Keratinocyte (primary cell): ENCODE results near the gene NPTX1. TPM values are rescaled to one million over a fixed set of nuclear protein-coding genes. Genes with fewer than 3 reads are reported as not detected.
"Not testable (repeated sequence)": the region's sequence is repeated elsewhere in the genome, so short reads cannot be mapped to it uniquely, and the experiment has no call there.

ENCODE experiments used
- DNase-seq: peaks from one replicate; pipeline ENCODE4 v3.0.0-alpha.2; 2011; ENCODE audit warnings: low read depth, missing footprints, low spot score
- FAIRE-seq: peaks from 2 replicates; lab custom pipeline; 2011; peaks lifted over from hg19 to GRCh38; lab: Jason Lieb, UNC
- H2AFZ ChIP-seq: 2 replicates; pipeline ENCODE4 v1.6.0; 2012; ENCODE audit warnings: low read length, control low read depth, inconsistent platforms; ENCODE audit not compliant: control insufficient read depth
- H3K27ac ChIP-seq: 2 replicates; pipeline ENCODE4 v1.5.1; 2011; ENCODE audit warnings: low read length; ENCODE audit not compliant: control insufficient read depth, insufficient read depth
- H3K27me3 ChIP-seq: 3 replicates; pipeline ENCODE4 v1.6.0; 2011; ENCODE audit warnings: low read length; ENCODE audit not compliant: control insufficient read depth, insufficient read depth; ENCODE audit errors: extremely low read depth
- H3K36me3 ChIP-seq, 2 experiments: 2 replicates in 1 of 2; 3 replicates in 1 of 2; pipeline ENCODE4 v1.5.1; 2011; ENCODE audit warnings: low read length in 2 of 2, mild to moderate bottlenecking in 1 of 2; ENCODE audit not compliant: control insufficient read depth in 2 of 2, insufficient read depth in 2 of 2; ENCODE audit errors: extremely low read depth in 1 of 2
- H3K4me1 ChIP-seq: 3 replicates; pipeline ENCODE4 v1.5.1; 2011; ENCODE audit warnings: low read length; ENCODE audit not compliant: control insufficient read depth, insufficient read depth; ENCODE audit errors: extremely low read depth
- H3K4me2 ChIP-seq: 3 replicates; pipeline ENCODE4 v1.6.0; 2011; ENCODE audit warnings: low read depth, low read length; ENCODE audit not compliant: control insufficient read depth, insufficient read depth; ENCODE audit errors: extremely low read depth
- H3K4me3 ChIP-seq, 3 experiments: fragments of 200-600 bp in 1 of 3; sonication (generic) in 1 of 3; 2 replicates in 2 of 3; 3 replicates in 1 of 3; pipeline ENCODE4 v1.5.1; 2011 to 2016; ENCODE audit warnings: low read length in 3 of 3, mild to moderate bottlenecking in 3 of 3, control low read depth in 2 of 3, inconsistent platforms in 1 of 3, low read depth in 1 of 3, mixed read lengths in 1 of 3, mixed run types in 1 of 3, moderate library complexity in 1 of 3; ENCODE audit not compliant: control insufficient read depth in 2 of 3, insufficient read depth in 2 of 3; ENCODE audit errors: extremely low read depth in 1 of 3
- H3K79me2 ChIP-seq: 2 replicates; pipeline ENCODE4 v1.6.0; 2012; ENCODE audit warnings: low read length; ENCODE audit not compliant: control insufficient read depth, insufficient read depth
- H3K9ac ChIP-seq: 3 replicates; pipeline ENCODE4 v1.6.0; 2011; ENCODE audit warnings: low read length; ENCODE audit not compliant: control insufficient read depth, insufficient read depth; ENCODE audit errors: extremely low read depth
- H3K9me1 ChIP-seq: 3 replicates; pipeline ENCODE4 v1.6.0; 2011; ENCODE audit warnings: low read length; ENCODE audit not compliant: control insufficient read depth, insufficient read depth; ENCODE audit errors: extremely low read depth
- H3K9me3 ChIP-seq: 2 replicates; pipeline ENCODE4 v1.5.1; 2012; ENCODE audit warnings: low read depth, low read length; ENCODE audit not compliant: control insufficient read depth
- H4K20me1 ChIP-seq: 3 replicates; pipeline ENCODE4 v1.6.0; 2011; ENCODE audit warnings: low read length; ENCODE audit not compliant: control insufficient read depth, insufficient read depth; ENCODE audit errors: extremely low read depth
- CTCF ChIP-seq, 3 experiments: IDR thresholded peaks in 1 of 3; conservative IDR thresholded peaks in 1 of 3; optimal IDR thresholded peaks in 1 of 3; 2 replicates in 2 of 3; 3 replicates in 1 of 3; pipeline versions ENCODE3 to v1.5.1; 2011; ENCODE audit warnings: low read length in 3 of 3, mild to moderate bottlenecking in 3 of 3, moderate library complexity in 2 of 3, control low read depth in 1 of 3, inconsistent platforms in 1 of 3; ENCODE audit not compliant: insufficient read depth in 2 of 3; ENCODE audit errors: extremely low read depth in 1 of 3
- EZH2 ChIP-seq: IDR thresholded peaks from one replicate; pipeline ENCODE4 v1.6.1; 2012; ENCODE audit warnings: inconsistent platforms, mild to moderate bottlenecking, low read length, moderate library complexity
- dilution Hi-C: fragments of 300-500 bp; cut with MboI; formaldehyde crosslinking; loops from one replicate; pipeline ENCODE4 v1.7.0; 2020; ENCODE audit warnings: low sequenced_read_pairs; ENCODE audit not compliant: extremely low pct_ligation_motif_present
- polyA plus RNA-seq, 5 experiments: library from polyadenylated mRNA; depleted of rRNA in 3 of 5; stranded (reverse) in 3 of 5; stranded (forward) in 1 of 5; unstranded in 1 of 5; fragments of >200 nt; gene quantifications; 1 replicate in 1 of 5; 2 replicates in 3 of 5; 3 replicates in 1 of 5; pipeline versions ENCODE4 v1.2.1 to v1.2.3, GENCODE V29; 2011 to 2012; ENCODE audit warnings: missing spikeins in 2 of 5, low read depth in 1 of 5, low replicate concordance in 1 of 5

Gene NPTX1
- polyA plus RNA-seq, 1 donor (not counting 4 experiments of a cell fraction or from before 2014, with no cell fraction given) = 0.03 TPM

DNA sequence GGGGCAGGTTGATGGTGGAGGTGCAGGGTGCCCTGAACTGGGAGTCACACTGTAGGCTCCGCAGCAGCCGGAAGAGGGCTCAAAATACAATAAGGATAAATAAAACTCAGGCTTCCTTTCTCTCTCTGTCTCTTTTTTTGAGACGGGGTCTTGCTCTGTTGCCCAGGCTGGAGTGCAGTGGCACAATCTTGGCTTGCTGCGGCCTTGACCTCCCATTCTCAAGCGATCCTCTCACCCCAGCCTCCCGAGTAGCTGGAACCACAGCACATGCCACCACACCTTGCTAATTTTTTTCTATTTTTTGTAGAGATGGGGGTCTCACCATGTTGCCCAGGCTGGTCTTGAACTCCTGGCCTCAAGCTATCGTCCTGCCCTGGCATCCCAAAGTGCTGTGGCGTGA, 32.9 kb upstream of the NPTX1 start:
- no peak overlapping the region for H3K4me2 ChIP-seq
- H3K9me1 ChIP-seq = no peaks in the 10 kb centered on the region
- no peak for DNase-seq
- H3K4me3 ChIP-seq = no peak overlapping the region
- no peaks in the 10 kb centered on the region for H3K9me3 ChIP-seq
- no peak for FAIRE-seq
- H3K27me3 ChIP-seq = peaks cover 10% of the 10 kb centered on the region
- H4K20me1 ChIP-seq = no peaks in the 10 kb centered on the region
- H3K4me1 ChIP-seq = peaks cover 2% of the 10 kb centered on the region
- H3K79me2 ChIP-seq = no peaks in the 10 kb centered on the region
- no peak overlapping the region for H2AFZ ChIP-seq
- dilution Hi-C loops = no loop called here
- no peak overlapping the region for H3K9ac ChIP-seq
- no peak overlapping the region for H3K27ac ChIP-seq
- no peaks in the 10 kb centered on the region for H3K36me3 ChIP-seq
- no peak for TF ChIP-seq EZH2

DNA sequence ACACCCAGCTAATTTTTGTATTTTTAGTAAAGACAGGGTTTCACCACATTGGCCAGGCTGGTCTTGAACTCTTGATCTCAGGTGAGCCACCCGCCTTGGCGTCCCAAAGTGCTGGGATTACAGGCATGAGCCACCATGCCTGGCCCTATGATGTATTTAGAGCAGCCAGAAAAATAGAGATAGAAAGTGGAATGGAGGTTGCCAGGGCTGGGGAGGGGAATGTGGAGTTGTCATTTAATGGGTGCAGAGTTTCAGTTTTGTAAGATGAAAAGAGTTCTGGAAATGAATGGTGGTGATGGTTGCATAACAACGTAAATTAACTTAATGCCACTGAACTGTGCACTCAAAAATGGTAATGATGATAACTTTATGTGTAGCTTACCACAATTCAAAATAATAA, 31.6 kb upstream of the NPTX1 start:
- Histone ChIP-seq H3K9me3 (no peaks in the 10 kb centered on the region), H3K27me3 (peaks cover 10% of the 10 kb centered on the region), H3K9ac (no peak overlapping the region), H3K27ac (no peak overlapping the region), H3K9me1 (no peaks in the 10 kb centered on the region), H3K4me1 (peaks cover 2% of the 10 kb centered on the region), H3K79me2 (no peaks in the 10 kb centered on the region), H3K4me3 (no peak overlapping the region), H3K4me2 (no peak overlapping the region), H4K20me1 (no peaks in the 10 kb centered on the region), H3K36me3 (no peaks in the 10 kb centered on the region), H2AFZ (no peak overlapping the region)
- DNase-seq (no peak), FAIRE-seq (no peak)
- TF ChIP-seq EZH2 (no peak), CTCF (optimal IDR thresholded peaks at IDR 0.05 in 1 of 3, IDR thresholded peaks at IDR 0.05 in 1 of 3, conservative IDR thresholded peaks at IDR 0.05 in 1 of 3; ENCODE audit: extremely low read depth in 1 of 3, insufficient read depth in 2 of 3, low read length in 3 of 3) (no peak)
- dilution Hi-C loops = no loop called here

DNA sequence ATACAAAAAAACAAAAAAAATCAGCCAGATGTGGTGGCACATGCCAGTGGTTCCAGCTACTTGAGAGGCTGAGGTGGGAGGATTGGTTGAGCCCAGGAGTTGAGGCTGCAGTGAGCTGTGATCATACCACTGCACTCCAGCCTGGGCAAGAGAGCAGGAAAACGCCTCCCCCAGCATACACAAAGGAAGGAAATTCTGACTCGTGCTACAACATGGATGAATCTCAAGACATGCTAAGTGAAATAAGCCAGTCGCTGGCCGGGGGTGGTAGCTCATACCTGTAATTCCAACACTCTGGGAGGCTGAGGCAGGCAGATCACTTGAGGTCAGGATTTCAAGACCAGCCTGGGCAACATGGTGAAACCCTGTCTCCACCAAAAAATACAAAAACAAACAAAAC, 30.8 kb upstream of the NPTX1 start:
- H3K4me2 ChIP-seq, H3K4me1 ChIP-seq, H3K9ac ChIP-seq, H3K36me3 ChIP-seq, dilution Hi-C loops, H2AFZ ChIP-seq, H3K9me3 ChIP-seq, H3K9me1 ChIP-seq, H3K79me2 ChIP-seq, H4K20me1 ChIP-seq, H3K27ac ChIP-seq, H3K4me3 ChIP-seq, FAIRE-seq, DNase-seq: not testable (repeated sequence)
- H3K27me3 ChIP-seq = peaks cover 10% of the 10 kb centered on the region
